AG04450 (cell line): Measurements from ENCODE around the gene FRMD4A. TPM values are rescaled to one million over a fixed set of nuclear protein-coding genes. Genes with fewer than 3 reads are reported as not detected.

Experiments used
- CTCF ChIA-PET: fragments of 300-600, 350-600 bp; formaldehyde crosslinking; extraction: SDS; loops from one replicate; lab custom pipeline; 2022; ENCODE audit warnings: antibody characterized with exemption, inconsistent platforms; lab: Charles Lee
- POLR2A ChIA-PET: fragments of 350-600 bp; formaldehyde crosslinking; extraction: SDS; loops from one replicate; lab custom pipeline; 2021; ENCODE audit warnings: antibody characterized with exemption, inconsistent platforms; lab: Yijun Ruan, JAX
- DNase-seq: peaks from one replicate; pipeline ENCODE4 v3.0.0-alpha.2; 2011; ENCODE audit warnings: low read depth, low spot score
- H3K27ac ChIP-seq: one replicate; pipeline ENCODE4 v1.5.1; 2012; ENCODE audit warnings: low read depth, low read length, control low read depth
- H3K27me3 ChIP-seq: one replicate; pipeline ENCODE4 v1.6.0; 2012; ENCODE audit warnings: low read length; ENCODE audit not compliant: control insufficient read depth, insufficient read depth
- H3K4me3 ChIP-seq: 2 replicates; pipeline ENCODE4 v1.5.1; 2011; ENCODE audit warnings: mild to moderate bottlenecking, low read depth, low read length, control low read depth
- H3K9me3 ChIP-seq: 2 replicates; pipeline ENCODE4 v1.5.1; 2012; ENCODE audit warnings: low read length; ENCODE audit not compliant: control insufficient read depth, insufficient read depth
- polyA plus RNA-seq: library from polyadenylated mRNA; depleted of rRNA; stranded (reverse); fragments of >200 nt; gene quantifications from 2 replicates; pipeline ENCODE4 v1.2.3, GENCODE V29; 2011
- TF ChIP-seq, protein P1 (sequence below): IDR thresholded peaks from 2 replicates; pipeline ENCODE4 v1.5.1; 2011; ENCODE audit warnings: low read depth, low read length, control low read depth, inconsistent platforms

Gene FRMD4A
- polyA plus RNA-seq, 1 experiment = 45.7 TPM

- DNase-seq = no peak
- H3K27me3 ChIP-seq = peaks cover 36% of the 10 kb centered on the region
- no peaks in the 10 kb centered on the region for H3K9me3 ChIP-seq
- H3K27ac ChIP-seq = no peak overlapping the region
- no peak overlapping the region for H3K4me3 ChIP-seq
- TF ChIP-seq, protein P1, sequence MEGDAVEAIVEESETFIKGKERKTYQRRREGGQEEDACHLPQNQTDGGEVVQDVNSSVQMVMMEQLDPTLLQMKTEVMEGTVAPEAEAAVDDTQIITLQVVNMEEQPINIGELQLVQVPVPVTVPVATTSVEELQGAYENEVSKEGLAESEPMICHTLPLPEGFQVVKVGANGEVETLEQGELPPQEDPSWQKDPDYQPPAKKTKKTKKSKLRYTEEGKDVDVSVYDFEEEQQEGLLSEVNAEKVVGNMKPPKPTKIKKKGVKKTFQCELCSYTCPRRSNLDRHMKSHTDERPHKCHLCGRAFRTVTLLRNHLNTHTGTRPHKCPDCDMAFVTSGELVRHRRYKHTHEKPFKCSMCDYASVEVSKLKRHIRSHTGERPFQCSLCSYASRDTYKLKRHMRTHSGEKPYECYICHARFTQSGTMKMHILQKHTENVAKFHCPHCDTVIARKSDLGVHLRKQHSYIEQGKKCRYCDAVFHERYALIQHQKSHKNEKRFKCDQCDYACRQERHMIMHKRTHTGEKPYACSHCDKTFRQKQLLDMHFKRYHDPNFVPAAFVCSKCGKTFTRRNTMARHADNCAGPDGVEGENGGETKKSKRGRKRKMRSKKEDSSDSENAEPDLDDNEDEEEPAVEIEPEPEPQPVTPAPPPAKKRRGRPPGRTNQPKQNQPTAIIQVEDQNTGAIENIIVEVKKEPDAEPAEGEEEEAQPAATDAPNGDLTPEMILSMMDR = no peak
- ChIA-PET POLR2A (no interaction called here), CTCF (interaction anchor here (0.9 kb wide), 1 partner anchor 178 kb away, joined by 3 read pairs; no protein-coding TSS in a partner anchor)
Measured at GRCh38 chr10:14299556-14299955, 31.2 kb downstream of the FRMD4A start.

- no peak overlapping the region for H3K27ac ChIP-seq
- POLR2A ChIA-PET = no interaction called here
- H3K27me3 ChIP-seq = peaks cover 31% of the 10 kb centered on the region
- no peak overlapping the region for H3K4me3 ChIP-seq
- DNase-seq = no peak
- TF ChIP-seq, protein P1 = no peak
- CTCF ChIA-PET = no interaction called here
- no peaks in the 10 kb centered on the region for H3K9me3 ChIP-seq
Measured at GRCh38 chr10:14296065-14296709, 34.5 kb downstream of the FRMD4A start.

- CTCF ChIA-PET = no interaction called here
- no peaks in the 10 kb centered on the region for H3K9me3 ChIP-seq
- H3K27me3 ChIP-seq = peaks cover 24% of the 10 kb centered on the region
- DNase-seq = no peak
- POLR2A ChIA-PET = no interaction called here
- H3K4me3 ChIP-seq = no peak overlapping the region
- no peak overlapping the region for H3K27ac ChIP-seq
- TF ChIP-seq, protein P1 = no peak
Measured at GRCh38 chr10:14294347-14295059, 36.2 kb downstream of the FRMD4A start.

DNA sequence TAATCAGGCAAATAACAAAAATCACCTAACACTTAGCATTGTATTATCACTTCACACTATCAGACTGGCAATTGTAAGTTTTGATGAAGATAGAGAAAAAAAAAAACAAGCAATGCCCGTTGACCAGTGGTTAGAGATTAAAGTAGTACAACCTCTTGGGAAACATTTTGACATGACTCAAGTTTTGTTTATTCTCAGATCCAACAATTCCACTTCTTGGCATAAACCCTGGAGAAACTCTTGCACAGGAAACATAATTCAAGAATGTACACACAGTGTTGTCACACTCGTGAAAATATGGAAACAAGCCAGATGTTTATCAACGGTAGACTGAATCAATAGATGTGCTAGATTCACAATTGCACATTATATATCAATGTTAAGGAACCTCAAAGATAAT lies 37.2 kb downstream of the FRMD4A start:
- POLR2A ChIA-PET = no interaction called here
- Histone ChIP-seq H3K27ac (no peak overlapping the region), H3K4me3 (no peak overlapping the region), H3K9me3 (no peaks in the 10 kb centered on the region), H3K27me3 (peaks cover 24% of the 10 kb centered on the region)
- TF ChIP-seq, protein P1 = no peak
- CTCF ChIA-PET = no interaction called here
- DNase-seq = no peak

DNA sequence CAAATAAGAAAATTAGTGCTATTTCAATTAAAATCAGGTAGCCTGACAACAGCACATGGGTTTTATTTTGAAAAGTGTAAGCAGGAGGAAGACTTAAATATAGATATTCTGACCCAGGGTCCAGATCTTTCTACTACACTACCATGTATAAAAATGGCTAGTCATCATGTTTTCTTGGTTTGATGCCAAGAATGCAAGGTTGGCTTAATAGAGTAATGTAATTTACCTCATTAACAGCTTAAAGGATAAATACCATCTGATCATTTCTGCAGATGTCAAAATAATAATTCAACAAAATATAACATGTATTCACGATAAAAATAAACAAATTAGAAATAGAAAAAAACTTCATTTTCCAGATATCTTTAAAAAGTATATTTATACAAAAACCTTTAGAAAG lies 39.4 kb downstream of the FRMD4A start:
- POLR2A ChIA-PET = no interaction called here
- TF ChIP-seq, protein P1 = no peak
- CTCF ChIA-PET = interaction anchor here (1.0 kb wide), 1 partner anchor 94 kb away, joined by 3 read pairs; no protein-coding TSS in a partner anchor

More for the DNA sequence above, 39.4 kb downstream of the FRMD4A start:
- H3K4me3 ChIP-seq = no peak overlapping the region
- no peak for DNase-seq
- peaks cover 19% of the 10 kb centered on the region for H3K27me3 ChIP-seq
- H3K27ac ChIP-seq = no peak overlapping the region
- H3K9me3 ChIP-seq = no peaks in the 10 kb centered on the region
